MM.1S (cell line): ENCODE results near the gene BRS3.

Source experiments
- DNase-seq: peaks from one replicate; pipeline ENCODE4 v3.0.0-alpha.2; 2015
- H2AFZ ChIP-seq: fragments of 300-600 bp; sonication (generic); 2 replicates; pipeline ENCODE4 v1.6.0; 2016; ENCODE audit warnings: antibody characterized with exemption, low read length
- H3F3A ChIP-seq: fragments of 300-600 bp; sonication (generic); 2 replicates; pipeline ENCODE4 v1.6.1; 2016; ENCODE audit warnings: mild to moderate bottlenecking, antibody characterized with exemption, low read length, moderate library complexity, mixed read lengths; ENCODE audit not compliant: insufficient read depth
- H3K27ac ChIP-seq: fragments of 300-600 bp; sonication (generic); 2 replicates; pipeline ENCODE4 v1.5.1; 2016; ENCODE audit warnings: mild to moderate bottlenecking, low read length
- H3K27me3 ChIP-seq: fragments of 300-600 bp; sonication (generic); replicated peaks from 2 replicates; pipeline ENCODE4 v1.6.0; 2016; ENCODE audit warnings: low read length; ENCODE audit not compliant: insufficient read depth
- H3K36me3 ChIP-seq: fragments of 300-600 bp; sonication (generic); replicated peaks from 2 replicates; pipeline ENCODE4 v1.6.1; 2016; ENCODE audit warnings: mild to moderate bottlenecking, low read length, mixed read lengths; ENCODE audit not compliant: insufficient read depth
- H3K4me1 ChIP-seq: fragments of 300-600 bp; sonication (generic); 2 replicates; pipeline ENCODE4 v1.6.1; 2016; ENCODE audit warnings: low read length, mixed read lengths
- H3K4me2 ChIP-seq: fragments of 300-600 bp; sonication (generic); 2 replicates; pipeline ENCODE4 v1.6.0; 2016; ENCODE audit warnings: low read depth, low read length
- H3K4me3 ChIP-seq: fragments of 300-600 bp; sonication (generic); 2 replicates; pipeline ENCODE4 v1.5.1; 2016; ENCODE audit warnings: low read length, mixed read lengths
- H3K79me2 ChIP-seq: fragments of 300-600 bp; sonication (generic); 2 replicates; pipeline ENCODE4 v1.6.1; 2016; ENCODE audit warnings: mixed run types, low read length, mixed read lengths
- H3K9ac ChIP-seq: fragments of 300-600 bp; sonication (generic); 2 replicates; pipeline ENCODE4 v1.6.1; 2016; ENCODE audit warnings: low read length, mixed read lengths
- H3K9me2 ChIP-seq: fragments of 300-600 bp; sonication (generic); replicated peaks from 2 replicates; pipeline ENCODE4 v1.6.1; 2016; ENCODE audit warnings: mild to moderate bottlenecking, low read length, mixed read lengths; ENCODE audit not compliant: insufficient read depth
- H3K9me3 ChIP-seq: fragments of 300-600 bp; sonication (generic); replicated peaks from 2 replicates; pipeline ENCODE4 v1.6.1; 2016; ENCODE audit warnings: mild to moderate bottlenecking, low read length, mixed read lengths; ENCODE audit not compliant: insufficient read depth
- H4K20me1 ChIP-seq: fragments of 300-600 bp; sonication (generic); 2 replicates; pipeline ENCODE4 v1.6.1; 2016; ENCODE audit warnings: mild to moderate bottlenecking, low read length, moderate library complexity, mixed read lengths; ENCODE audit not compliant: insufficient read depth
- EZH2 ChIP-seq: fragments of 300-600 bp; sonication (generic); optimal IDR thresholded peaks from 2 replicates; pipeline ENCODE3; 2017; ENCODE audit warnings: low read depth, mild to moderate bottlenecking, antibody characterized with exemption, low read length, mixed read lengths
- EZH2phosphoT487 ChIP-seq: fragments of 300-600 bp; sonication (generic); IDR thresholded peaks from 2 replicates; pipeline ENCODE4 v1.6.1; 2018; ENCODE audit warnings: antibody characterized with exemption, low read length
- TF ChIP-seq, protein P1 (sequence below): fragments of 300-600 bp; sonication (generic); IDR thresholded peaks from 2 replicates; pipeline ENCODE4 v1.5.1; 2016; ENCODE audit warnings: antibody characterized with exemption, low read length, mixed read lengths

Gene BRS3

DNA sequence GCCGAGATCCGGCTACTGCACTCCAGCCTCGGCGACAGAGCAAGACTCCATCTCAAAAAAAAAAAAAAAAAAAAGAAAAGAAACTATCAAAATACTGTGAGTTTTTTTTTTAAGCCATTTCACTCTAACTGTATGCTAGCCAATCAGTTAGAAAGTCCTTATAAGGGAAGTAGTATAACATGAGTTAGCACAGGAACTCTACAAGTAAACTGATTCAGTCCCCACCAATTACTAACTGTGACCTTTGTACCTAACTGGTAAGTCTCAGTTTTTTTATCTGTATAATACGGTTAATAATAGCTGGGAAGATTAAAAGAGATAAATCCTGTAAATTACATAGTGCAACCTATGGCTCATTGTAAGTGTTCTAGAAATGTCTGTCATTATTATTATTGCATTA lies 35.1 kb upstream of the BRS3 start:
- Histone ChIP-seq H3F3A (no peaks in the 10 kb centered on the region), H3K4me1 (no peaks in the 10 kb centered on the region), H3K9me2 (no peaks in the 10 kb centered on the region), H3K27me3 (no peaks in the 10 kb centered on the region), H3K79me2 (no peaks in the 10 kb centered on the region), H3K4me3 (no peak overlapping the region), H3K9ac (no peak overlapping the region), H3K36me3 (no peaks in the 10 kb centered on the region), H3K9me3 (no peaks in the 10 kb centered on the region), H3K4me2 (no peak overlapping the region), H3K27ac (no peak overlapping the region), H2AFZ (no peak overlapping the region), H4K20me1 (no peaks in the 10 kb centered on the region)
- TF ChIP-seq, protein P1, sequence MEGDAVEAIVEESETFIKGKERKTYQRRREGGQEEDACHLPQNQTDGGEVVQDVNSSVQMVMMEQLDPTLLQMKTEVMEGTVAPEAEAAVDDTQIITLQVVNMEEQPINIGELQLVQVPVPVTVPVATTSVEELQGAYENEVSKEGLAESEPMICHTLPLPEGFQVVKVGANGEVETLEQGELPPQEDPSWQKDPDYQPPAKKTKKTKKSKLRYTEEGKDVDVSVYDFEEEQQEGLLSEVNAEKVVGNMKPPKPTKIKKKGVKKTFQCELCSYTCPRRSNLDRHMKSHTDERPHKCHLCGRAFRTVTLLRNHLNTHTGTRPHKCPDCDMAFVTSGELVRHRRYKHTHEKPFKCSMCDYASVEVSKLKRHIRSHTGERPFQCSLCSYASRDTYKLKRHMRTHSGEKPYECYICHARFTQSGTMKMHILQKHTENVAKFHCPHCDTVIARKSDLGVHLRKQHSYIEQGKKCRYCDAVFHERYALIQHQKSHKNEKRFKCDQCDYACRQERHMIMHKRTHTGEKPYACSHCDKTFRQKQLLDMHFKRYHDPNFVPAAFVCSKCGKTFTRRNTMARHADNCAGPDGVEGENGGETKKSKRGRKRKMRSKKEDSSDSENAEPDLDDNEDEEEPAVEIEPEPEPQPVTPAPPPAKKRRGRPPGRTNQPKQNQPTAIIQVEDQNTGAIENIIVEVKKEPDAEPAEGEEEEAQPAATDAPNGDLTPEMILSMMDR = no peak
- TF ChIP-seq EZH2 = no peak
- TF ChIP-seq EZH2phosphoT487 = no peak
- DNase-seq = no peak

DNA sequence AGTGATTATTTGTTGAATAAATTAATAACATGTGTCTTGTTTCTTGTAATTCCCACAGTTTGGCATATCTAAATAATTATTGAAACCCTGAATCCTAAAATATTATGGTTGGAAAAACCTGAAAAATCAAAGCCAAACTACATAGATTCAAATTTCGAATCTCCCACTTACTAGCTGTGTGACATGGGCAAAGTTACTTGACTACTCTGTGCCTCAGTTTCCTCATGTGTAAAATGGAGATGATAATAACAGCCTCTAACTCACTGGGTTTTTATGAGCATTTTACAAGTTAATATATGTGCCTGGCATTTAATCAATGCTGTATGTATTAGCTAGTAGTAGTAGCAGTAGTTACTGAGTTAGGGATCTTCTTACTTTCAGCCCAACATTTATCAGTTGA lies 34.6 kb upstream of the BRS3 start:
- Histone ChIP-seq H3K9me3 (no peaks in the 10 kb centered on the region), H3K4me2 (no peak overlapping the region), H3K79me2 (no peaks in the 10 kb centered on the region), H3K27ac (no peak overlapping the region), H3K9ac (no peak overlapping the region), H3K4me3 (no peak overlapping the region), H3K27me3 (no peaks in the 10 kb centered on the region), H3K4me1 (no peaks in the 10 kb centered on the region), H3K9me2 (no peaks in the 10 kb centered on the region), H4K20me1 (no peaks in the 10 kb centered on the region), H3K36me3 (no peaks in the 10 kb centered on the region), H2AFZ (no peak overlapping the region), H3F3A (no peaks in the 10 kb centered on the region)
- no peak for DNase-seq
- TF ChIP-seq, protein P1 = no peak
- TF ChIP-seq EZH2 (no peak), EZH2phosphoT487 (no peak)

DNA sequence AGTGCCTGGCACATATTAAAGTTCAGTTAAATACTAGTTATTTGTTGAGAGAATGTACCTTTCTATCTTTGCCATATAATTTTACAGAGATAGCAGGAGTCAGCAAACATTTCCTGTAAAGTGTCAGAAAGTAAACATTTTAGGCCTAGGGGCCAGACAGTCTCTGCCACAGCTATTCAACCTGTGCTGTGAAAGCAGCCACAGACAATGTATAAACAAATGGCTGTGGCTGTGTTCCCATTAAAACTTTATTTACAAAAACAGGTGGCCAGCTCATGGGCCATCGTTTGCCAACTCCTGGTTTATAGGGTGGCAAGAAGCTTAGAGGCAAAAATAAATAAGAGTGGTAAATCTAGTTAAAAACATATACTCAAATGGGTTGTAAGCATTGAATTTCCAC lies 34.0 kb upstream of the BRS3 start:
- no peak overlapping the region for H3K4me3 ChIP-seq
- H3K9ac ChIP-seq = no peak overlapping the region
- TF ChIP-seq EZH2phosphoT487 (no peak), EZH2 (no peak)
- TF ChIP-seq, protein P1 = no peak
- H3K9me2 ChIP-seq = no peaks in the 10 kb centered on the region
- no peaks in the 10 kb centered on the region for H3F3A ChIP-seq
- H3K4me1 ChIP-seq = no peaks in the 10 kb centered on the region
- no peaks in the 10 kb centered on the region for H3K9me3 ChIP-seq
- no peak for DNase-seq
- no peaks in the 10 kb centered on the region for H3K27me3 ChIP-seq
- no peak overlapping the region for H2AFZ ChIP-seq
- no peaks in the 10 kb centered on the region for H3K79me2 ChIP-seq
- no peak overlapping the region for H3K4me2 ChIP-seq
- H3K36me3 ChIP-seq = no peaks in the 10 kb centered on the region
- no peak overlapping the region for H3K27ac ChIP-seq
- no peaks in the 10 kb centered on the region for H4K20me1 ChIP-seq
